COR-L47 (cell line): Measurements from ENCODE around the gene MOGAT3.
A peak's percentile ranks its signal among the peaks of the same experiment; 100 is the strongest.

Experiments
- DNase-seq: peaks from one replicate; lab custom pipeline; 2025; lab: John Stamatoyannopoulos, UW

Gene MOGAT3, protein sequence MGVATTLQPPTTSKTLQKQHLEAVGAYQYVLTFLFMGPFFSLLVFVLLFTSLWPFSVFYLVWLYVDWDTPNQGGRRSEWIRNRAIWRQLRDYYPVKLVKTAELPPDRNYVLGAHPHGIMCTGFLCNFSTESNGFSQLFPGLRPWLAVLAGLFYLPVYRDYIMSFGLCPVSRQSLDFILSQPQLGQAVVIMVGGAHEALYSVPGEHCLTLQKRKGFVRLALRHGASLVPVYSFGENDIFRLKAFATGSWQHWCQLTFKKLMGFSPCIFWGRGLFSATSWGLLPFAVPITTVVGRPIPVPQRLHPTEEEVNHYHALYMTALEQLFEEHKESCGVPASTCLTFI

DNA sequence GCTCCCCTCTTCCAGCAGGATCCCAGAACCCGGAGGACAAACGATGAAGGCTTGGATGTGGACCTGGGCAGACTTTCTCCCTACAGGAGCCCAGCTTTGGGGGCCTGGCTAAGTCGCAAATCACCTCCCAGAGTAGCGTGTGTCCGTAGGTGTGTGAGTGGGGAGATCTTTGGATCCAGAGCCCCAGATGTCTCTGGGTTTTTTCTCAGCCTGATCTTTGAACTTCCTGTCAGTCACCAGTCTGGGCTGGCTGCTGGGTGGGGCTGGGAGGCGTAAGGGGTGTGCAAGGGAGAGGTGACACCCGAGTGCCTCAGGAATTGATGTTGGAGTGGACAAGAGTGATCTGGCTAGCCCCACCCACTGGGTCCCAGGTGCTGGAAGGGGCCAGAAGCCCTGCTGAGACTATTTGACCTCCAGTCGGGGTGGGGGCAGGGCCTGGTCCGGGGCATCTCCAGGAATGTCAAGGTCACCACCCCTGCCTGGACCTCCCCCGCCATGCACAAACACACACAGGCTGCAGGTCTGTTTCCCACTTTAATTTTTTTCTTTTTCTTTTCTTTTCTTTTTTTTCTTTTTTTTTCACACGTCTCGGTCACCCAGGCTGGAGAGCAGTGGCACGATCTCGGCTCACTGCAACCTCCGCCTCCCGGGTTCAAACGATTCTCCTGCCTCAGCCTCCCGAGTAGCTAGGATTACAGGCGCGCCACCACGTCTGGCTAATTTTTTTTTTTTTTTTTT is at the start of gene MOGAT3:
Gene MOGAT3, minus strand, starts transcription at position 175 of the 738 bp plus-strand sequence. CDS start 182 bp downstream, outside the sequence.
- no peak for DNase-seq

DNA sequence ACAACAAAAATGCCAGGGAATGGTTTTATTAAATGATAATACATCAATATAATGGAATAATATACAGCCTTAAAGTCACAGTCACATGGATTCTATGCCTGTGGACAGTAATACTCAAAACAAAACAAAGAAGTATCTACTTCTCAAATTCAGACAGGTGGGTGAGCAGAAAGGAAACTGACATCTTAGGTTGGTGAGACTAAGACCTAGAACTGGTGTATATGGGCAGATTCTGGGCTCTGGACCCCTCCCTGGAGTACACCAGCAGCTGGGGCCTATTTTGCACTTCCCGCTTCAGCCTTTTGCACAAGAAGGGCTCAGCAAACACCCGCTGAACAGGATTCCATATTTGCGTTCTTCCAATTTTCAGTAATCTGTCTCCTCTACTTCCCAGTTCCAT is 49.5 kb upstream of the MOGAT3 start:
- DNase-seq, result no peak

DNA sequence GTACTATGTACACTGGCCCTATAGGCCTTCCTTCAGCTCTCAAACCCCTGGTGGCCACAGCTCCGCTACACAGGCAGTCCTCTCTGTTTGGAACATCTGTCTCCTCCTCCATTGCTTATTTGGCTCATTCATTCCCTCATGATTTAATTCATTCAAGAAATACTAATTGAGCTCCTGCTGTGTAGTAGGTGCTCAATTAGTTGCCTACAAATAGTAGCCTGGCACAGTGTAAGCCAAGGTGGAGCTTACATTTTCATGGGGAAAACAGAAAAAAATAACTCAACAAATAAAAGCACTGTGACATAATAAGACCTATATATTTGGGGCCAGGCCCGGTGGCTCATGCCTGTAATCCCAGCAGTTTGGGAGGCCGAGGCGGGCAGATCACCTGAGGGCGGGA is 47.4 kb upstream of the MOGAT3 start:
- no peak for DNase-seq

DNA sequence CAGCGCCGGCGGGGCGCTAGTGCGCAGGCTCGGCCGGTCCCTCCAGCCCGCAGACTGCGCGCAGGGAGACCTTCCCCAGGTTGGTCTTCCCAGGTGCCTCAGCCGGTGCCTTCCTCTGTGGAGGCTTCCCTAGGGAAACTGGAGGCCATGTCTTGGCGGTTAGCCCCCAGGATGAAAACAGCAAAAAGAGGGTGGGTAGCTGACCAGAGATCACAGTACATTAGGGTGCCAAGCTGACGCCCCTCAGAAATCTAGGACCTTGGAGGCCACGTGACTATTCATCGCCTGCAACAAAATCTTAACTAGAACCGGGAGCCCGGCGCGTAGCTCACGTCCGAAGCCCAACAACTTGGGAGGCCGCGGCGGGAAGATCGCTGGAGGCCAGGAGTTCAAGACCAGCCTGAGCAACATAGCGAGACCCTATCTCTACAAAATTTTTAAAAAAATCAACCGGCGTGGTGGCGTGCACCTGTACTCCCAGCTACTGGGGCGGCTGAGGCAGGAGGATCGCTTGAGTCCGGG is 44.4 kb upstream of the MOGAT3 start:
- no peak for DNase-seq

DNA sequence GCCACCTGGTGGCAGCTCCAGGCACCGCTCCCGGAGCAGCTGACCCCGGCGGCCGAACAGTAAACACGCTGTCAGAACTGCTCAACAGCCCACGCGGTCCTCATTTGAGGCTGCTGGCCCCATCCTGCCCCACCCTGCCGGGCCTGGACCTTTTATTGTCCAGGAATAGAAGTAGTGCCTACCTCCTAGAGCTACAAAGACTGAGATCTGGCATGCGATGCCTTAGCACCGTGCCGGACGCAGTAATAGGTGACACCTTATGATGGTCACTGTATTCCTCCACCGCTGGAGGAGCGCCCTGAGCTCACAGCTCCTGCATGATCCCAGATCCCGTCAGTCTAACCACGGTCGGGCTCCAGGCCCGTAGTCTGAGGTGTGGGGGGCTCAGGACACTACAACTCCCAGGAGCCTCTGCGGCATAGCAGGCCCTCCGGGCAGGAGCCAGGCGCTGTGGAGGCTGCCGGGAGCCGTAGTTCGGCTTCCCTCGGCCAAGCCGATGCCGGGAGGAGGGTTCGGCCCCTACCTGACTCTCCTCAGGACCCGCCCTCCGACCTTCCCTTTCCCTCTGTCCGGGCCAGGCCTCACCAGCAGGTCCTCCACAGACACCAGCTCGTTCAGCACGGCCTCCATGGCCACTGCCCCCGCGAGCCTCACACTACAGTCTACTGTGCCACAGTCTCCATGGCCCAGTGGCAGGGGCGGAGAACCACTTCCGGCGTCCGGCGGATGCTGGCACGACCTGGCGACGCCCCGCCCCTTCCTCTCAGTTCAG is 43.7 kb upstream of the MOGAT3 start, which contains the start of gene FIS1:
Gene FIS1, minus strand, starts transcription at position 707 of the 772 bp plus-strand sequence. Its CDS starts 77 bp downstream, at position 630.
- peak; percentile 96 for DNase-seq

DNA sequence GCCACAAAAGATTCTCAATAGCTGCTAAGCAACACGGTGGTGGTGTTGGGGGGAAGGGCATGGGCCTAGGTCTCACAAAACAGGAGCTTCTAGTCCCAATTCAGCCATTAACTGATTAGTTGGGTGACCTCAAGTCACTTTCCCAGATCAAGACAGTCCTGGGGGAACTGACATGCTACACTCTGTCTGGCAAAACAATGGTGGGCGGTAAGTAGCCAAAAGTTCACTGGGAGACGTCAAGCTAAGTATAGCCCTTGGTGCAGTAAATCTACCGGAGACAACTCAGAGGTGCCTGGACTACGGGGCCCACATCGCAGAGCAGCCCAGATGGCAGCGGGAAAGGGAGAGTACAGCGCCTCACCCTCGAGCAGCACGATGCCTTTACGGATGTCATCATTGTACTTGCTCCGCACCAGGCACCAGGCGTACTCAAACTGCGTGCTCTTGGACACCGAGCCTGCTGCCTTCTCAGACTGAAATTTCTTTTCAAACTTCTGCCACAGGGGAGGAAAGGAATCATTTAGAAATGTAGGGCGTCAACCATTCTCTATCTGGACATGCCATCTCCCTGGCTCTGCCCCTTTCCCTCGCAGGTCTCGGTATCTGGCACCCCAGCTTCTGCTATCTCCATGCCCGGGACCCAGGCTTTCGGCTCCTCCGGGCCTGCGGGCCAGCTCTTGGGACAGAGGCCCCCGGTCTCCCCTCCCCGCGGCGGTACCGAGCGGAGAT is 43.0 kb upstream of the MOGAT3 start:
- DNase-seq, result no peak

DNA sequence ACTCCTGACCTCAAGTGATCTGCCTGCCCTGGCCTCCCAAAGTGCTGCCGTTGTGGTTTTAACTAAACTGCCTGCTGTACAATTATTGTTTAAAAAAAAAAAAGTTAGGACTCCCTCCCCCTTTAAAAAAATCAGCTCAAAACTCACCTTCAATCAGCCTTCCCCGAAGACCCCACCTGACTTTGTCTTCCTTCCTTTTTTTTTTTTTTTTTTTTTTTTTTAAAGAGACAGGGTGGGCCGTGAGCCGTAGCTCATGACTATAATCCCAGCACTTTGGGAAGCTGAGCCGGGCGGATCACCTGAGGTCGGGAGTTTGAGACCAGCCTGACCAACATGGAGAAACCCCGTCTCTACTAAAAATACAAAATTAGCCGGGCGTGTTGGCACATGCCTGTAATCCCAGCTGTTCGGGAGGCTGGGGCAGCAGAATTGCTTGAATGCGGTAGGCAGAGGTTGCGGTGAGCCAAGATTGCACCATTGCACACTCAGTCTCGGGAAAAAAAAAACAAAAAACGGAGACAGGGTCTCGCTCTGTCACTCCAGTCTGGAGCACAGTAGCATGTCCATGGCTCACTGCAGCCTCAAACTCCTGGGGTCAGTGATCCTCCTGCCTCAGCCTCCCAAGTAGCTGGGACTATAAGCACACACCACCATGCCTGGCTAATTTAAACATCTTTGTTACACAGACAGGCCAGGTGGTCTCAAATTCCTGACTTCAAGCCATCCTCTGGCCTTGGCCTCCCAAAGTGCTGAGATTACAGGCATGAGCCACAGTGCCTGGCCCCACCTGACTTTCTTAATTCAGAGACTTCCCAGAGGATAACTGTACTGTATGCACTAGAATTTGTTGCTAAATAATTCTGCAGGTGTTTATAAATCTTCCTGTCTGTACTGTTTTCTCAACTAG is 40.9 kb upstream of the MOGAT3 start:
- DNase-seq, result no peak

DNA sequence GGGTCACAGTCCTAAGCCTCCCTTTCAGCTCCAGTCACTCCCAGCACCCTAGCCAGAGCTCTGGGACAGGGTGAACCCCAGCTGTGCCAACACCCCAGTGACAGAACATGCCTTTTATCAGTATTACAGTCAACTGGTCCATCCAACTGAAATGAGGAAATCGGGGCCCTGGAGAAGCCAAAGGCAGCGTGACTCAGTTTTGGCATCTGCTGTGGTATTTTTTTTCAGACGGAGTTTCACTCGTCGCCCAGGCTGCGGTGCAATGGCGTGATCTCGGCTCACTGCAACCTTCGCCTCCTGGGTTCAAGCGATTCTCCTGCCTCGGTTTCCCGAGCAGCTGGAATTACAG is 40.2 kb upstream of the MOGAT3 start:
- DNase-seq, result no peak

DNA sequence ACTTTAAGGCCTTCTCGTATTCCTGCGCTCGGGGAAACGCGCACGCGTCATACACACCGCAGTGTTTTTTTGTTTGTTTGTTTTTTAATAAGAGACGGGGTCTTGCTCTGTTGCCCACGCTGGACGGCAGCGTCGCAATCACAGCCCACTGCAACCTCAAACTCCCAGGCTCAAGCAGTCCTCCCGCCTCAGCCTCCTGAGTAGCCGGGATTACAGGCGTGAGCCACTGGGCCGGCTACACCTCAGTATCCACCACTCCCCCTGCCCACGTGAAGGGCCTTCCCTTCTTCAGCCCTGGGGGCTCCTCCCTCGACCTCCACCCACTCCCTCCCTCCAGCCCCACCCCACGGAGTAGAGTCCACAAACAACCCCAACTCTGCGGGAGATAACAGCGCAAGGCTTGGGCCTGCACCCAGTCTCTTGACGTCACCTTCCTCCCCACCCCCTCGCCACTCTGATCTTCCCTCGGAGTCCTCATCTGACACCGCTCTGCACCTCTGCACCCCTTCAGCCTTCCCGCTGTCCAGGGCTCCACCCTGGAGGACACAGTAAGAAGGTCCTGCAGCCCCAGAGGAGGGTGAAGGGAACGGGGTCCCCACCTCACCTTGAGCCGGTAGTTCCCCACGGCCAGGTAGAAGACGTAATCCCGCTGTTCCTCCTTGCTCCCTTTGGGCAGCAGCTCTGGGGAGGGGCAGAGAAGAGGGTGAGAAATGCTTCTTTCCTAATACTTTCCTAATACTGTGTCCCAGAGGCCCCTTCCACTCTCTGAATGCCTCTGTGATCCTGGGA is 39.6 kb upstream of the MOGAT3 start:
- no peak for DNase-seq

DNA sequence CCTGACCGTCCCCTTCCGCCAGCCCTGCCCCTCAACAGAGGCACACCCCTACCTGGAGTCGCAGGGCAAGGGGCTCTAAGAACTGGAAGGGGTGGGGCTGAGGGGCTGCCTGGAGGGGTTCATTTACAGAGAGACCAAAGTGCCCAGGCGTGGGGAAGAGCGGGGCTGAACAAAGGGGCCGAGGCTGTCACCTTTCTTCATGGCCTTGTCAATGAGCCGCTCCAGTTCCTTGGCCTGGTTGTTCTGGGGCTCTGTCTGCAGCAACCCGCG is 39.0 kb upstream of the MOGAT3 start:
- DNase-seq, result no peak

DNA sequence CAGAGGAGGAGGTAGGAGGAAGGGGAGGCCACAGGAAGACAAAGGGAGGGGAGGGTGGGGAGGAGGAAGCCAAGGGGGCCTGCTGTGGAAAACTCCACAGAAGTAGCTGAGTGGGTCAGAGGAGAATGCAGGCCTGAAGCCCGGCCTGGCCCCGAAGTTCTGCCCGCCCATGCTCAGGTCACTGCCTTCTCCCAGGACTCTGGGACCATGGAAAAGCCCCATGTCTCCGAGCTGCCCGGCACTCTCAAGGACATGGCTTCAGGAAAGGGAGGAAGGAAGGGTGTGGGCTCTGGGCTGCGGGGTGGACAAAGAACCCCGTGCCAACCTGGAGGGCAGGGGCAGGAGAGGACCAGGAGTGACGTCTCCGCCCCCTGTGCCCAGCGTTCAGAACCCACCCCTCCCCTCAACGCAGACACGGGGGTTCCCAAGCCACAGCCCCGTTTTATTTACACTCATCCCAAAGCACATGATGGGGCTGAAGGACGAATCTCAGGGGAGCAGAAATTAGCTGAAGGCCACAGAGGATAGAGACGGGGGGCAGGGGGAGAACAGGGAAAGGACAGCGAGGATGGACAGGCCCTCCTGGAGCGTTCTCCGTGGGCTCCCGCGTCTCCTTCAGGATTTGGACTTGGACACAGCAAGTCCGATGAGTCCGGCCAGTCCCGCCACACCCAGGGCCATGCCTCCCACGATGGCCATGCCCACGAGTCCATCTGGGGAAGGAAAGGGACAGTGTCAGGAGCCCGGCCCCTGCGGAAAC is 38.5 kb upstream of the MOGAT3 start:
- DNase-seq, result no peak

DNA sequence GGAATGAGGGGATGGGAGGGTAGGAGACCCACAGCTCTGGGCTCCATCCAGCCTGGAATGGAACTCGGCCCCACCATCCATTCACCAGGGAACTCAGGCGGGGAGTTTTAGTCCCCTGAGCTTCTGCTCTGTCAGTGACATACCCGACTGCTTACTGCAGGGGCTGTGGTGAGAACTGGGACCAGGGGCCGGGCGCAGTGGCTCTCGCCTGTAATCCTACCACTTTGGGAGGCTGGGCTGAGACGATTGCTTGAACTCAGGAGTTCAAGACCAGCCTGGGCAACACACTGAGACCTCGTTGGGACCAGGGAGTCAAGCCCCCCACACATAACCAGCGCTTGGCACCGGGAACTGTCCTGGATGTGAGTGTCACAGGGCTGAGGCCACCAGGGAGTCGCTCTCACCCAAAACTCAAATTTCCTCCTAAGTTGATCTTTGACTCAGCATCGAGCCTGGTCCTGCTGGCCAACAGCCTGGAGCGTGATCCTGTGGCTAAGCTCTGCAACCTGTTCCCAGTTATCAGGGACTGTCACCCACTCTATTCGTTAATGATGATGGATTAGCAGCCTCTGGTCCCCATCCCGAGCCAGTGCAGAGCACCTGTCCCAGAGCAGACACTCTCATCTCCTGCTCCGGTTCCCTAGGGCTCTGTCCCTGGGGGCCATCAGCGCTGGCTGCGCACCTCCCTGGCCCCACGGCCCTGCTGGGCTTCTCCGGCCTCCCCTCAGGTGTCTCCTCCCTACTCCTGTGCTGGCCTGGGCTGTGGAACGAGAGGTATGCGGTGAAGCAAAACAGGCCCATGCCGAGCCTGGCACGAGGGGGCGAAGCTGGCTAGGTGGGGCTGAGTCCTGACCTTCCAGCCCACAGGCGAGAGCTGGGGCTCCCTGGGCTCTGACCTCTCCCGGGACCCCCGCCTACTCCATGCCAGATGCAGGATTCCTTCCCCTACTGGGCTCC is 37.7 kb upstream of the MOGAT3 start:
- DNase-seq, result no peak

DNA sequence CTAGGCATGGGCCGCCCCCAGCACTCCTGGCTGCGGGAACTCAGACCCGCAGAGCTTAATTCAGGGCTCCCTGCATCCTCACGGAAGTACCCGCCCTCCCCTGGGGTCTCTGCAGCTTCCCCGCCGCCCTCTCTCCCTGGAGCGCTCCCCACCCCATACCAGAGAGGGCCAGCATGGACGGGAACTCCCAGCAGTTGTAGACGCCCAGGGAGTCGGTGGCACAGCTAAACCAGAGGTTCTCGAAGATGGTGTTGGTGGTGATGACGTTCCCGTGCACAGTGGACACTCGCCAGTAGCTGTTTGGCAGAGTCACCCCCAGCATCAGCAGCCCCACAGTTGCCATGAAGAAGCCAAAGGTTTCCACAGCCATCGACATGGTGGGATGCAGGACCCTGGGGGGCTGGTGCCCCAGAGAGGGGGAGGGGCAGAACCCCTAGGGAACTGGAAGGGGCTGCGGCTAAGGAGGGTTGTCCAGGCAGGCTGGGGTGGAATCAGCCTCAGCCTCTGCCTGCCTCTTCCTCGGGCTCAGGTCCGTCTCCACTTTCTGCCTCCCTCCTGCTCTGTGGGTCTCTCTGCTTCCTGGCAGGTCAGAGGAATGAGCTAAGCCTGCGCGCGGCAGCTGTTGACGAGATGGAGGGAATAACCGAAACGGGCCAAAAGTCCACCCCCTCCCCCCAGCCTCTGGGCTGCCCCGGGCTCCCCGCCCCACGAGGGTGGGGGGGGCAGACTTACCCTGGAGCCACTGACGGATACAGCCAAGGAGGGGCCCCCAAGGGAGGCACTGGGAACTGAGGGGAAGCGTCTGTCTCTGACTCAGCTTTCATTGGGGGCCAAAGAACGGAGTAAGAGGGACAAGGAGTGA is 36.6 kb upstream of the MOGAT3 start, which contains the start of gene CLDN15:
Gene CLDN15, minus strand, starts transcription at position 597 of the 862 bp plus-strand sequence. Its CDS starts 221 bp downstream, at position 376.
- no peak for DNase-seq

DNA sequence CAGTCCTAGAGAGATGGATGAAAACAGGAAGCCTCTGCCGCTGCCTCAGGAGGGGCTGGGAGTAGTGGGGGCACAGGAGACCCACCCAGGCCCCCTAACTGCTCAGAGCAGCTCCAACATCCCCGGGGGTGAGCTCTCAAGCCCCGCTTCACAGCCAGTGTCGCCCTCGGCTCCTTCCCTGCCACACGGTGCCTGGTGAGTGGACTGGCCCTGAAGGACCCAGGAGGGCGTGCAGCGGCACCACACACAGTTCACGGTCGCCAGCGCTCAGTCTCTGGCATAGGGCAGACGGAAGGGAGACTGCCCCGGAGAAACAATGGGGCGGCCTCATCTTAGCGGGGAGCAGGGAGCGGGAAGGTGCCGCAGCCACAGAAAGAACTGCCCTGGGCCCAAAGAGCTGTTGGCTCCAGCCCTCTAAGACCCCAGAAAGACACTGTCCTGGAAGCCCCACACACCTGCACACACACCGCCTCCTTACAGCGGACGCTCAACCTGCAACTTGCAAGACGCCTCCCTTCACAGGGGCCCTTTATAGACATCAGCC is 35.5 kb upstream of the MOGAT3 start:
- no peak for DNase-seq

DNA sequence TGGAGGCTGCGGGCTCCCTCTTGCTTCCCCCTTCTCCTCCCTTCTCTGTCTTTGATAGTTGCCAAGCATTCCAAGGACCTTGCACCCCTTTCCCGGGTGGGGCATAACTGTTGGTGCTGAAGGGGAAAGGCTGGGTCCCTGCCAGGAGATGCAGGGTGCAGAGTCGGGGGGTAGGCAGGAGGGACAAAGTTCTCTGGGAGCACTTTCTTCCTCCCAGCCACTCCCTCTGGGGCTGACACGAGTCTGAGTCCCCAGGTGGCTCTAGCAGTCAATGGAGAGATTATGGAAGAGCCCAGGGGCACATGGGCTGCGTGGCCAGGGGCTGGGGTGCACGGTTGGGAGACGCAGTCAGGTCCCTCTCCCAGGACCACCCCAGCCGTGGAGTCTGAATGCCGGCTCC is 34.7 kb upstream of the MOGAT3 start:
- DNase-seq, result no peak

DNA sequence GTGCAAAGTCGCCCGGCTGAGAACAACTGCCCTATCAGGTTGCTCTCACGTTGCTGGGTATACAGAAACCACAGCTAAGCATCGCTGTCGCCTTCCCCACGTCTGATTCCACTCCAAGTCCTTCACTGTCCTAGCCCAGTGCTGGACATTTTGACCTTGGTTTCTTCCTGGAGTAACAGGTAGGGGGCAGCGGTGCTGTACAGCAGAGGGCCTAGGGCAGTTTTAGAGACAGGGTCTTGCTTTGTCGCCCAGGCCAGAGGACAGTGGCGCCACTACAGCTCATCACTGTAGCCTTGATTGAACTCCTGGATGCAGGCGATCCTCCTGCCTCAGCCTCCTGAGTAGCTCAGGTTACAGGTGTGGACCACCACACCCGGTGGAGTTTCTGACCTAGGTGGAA is 34.2 kb upstream of the MOGAT3 start:
- no peak for DNase-seq

DNA sequence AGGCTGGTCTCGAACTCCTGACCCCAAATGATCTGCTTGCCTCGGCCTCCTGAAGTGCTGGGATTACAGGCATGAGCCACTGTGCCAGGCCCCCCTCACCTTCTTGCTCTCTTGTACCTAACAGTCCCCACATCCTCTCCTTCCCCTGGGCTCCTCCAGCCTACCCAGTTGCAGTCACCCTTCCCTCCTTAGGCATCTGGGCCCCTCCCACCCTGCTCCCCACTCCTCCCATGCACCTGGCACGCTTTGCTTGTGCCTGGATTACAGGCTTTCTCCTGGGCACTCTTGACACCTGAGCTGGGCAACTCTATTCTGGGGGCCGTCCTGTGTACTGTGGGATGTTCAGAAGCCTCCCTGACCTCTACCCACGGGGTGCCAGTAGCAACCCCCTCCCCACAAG is 33.8 kb upstream of the MOGAT3 start:
- DNase-seq, result no peak
